HPDE6-E6E7 (cell line): ENCODE results near the gene MAPKAPK2.
"Not testable (repeated sequence)": the region's sequence is repeated elsewhere in the genome, so short reads cannot be mapped to it uniquely, and the experiment has no call there.

Source experiments
- DNase-seq: peaks from one replicate; pipeline ENCODE4 v3.0.0; 2011; ENCODE audit warnings: missing footprints; ENCODE audit errors: extremely low spot score

MAPKAPK2 gene

GRCh38 chr1:206776229-206776628 lies 91.5 kb downstream of the MAPKAPK2 start:
- no peak for DNase-seq

- DNase-seq, result no peak
Observed at GRCh38 chr1:206778031-206778430, 93.3 kb downstream of the MAPKAPK2 start.

GRCh38 chr1:206778911-206779310 lies 94.2 kb downstream of the MAPKAPK2 start:
- not testable (repeated sequence) for DNase-seq

- no peak for DNase-seq
Observed at GRCh38 chr1:206779638-206780037, 94.9 kb downstream of the MAPKAPK2 start.

GRCh38 chr1:206782448-206782847 lies 97.7 kb downstream of the MAPKAPK2 start:
- DNase-seq, result no peak

- DNase-seq, result no peak
Observed at GRCh38 chr1:206783506-206783905, 98.8 kb downstream of the MAPKAPK2 start.
